CD4-positive, alpha-beta T cell treated with Interleukin-4 for 1 hour (primary cell): ENCODE measurements around the gene PRKD1.

Experiments
- DNase-seq, 2 donors: peaks; one replicate each; pipeline ENCODE4 v3.0.0-alpha.2; 2020 to 2022

PRKD1 gene

DNA sequence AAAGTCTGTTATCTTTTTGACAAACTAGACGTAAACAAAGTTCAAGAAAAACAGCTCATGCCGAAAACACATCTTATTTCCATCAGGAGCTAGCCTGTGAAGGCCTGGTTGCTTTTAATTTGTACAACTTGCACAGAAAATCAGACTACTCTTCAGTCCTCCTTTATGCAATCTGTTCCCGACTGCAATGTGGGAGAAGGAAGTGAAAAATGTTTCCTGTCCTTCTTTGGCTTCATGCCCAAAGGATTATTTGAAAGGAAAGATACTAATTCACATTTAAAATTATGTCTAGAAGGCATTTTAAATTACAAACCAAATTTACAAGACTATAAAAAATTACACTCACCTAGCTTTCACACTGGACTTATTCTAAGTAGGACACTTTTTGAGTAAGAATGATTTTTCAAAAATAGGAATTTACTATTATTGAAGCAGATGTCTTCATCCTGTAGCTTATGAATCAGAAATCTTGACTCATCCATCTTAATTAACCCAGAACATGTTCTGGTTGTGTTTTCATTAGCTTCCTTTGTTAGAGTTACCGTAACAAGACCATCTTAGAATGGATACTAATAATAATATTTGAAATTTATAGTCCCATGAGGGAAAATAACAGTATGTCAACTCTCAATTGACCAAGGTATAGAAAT lies 272.6 kb downstream of the PRKD1 start:
- no peak for DNase-seq

DNA sequence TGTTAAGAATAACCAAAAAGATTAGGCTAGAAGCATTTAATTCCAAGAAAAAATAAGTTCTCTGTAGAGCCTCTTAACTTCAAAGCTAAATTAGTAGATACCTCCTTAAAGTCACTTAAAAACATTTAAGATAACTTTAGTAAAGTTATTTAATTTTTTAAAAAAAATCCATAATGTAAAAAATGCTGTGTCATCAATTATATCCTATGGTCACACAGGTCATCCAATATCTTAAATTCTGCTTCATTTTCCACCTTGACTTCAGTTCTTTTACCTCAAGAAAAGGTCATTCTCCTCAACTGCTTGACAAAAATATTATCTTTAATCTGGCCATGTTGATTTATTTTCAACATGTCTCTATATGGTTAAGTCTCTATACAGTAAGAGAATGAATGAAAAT lies 274.3 kb downstream of the PRKD1 start:
- DNase-seq, result no peak

DNA sequence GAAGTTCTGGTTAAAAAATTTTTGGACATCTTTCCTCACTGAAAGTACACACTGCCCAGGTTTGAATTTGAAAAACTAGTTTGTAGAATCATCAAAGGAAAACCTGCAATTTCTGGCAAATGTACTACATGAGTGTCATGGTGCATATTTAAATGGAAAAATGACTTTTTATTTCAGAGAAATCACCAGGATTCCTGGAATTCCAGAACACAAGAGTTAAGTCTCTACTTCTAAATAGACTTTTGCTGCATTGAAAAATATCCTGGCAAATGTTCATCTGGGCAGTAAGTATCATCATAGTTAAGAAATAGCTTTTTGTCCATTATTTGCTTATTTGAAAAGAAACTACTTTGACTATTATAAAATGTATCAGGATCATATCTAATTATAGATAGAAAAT lies 275.1 kb downstream of the PRKD1 start:
- DNase-seq, result no peak

DNA sequence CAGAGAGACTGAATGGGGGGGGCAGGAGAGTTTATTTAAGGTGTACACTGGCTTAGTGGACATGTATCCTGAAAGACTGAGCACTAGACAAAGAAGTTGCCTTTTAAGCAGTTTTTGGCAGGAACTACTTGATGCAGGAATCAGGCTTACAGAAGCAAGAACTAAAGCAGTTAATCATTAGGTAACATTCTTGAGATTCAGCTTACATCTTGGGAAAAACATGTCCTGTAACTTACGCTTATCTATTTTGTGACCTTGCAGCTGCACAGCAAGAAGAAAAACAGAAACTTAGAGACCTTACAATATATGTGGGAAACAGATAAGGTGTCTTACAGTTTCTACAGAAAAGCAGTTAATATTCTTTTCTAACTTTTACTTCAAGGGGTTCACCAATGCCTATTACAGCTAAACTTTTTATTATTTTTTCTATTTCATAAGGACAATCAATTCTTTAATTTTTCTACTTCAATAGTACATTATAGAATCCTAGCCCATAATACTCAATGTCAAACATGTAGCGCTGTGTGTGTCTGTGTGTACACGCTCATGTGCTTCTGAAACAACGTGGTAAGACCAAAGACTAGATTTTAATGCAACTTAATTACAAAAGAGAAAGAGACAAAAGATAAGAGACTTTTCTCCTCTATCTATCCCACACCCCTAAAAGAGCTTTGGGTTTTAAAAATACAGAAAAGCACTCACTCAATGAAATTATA lies 276.9 kb downstream of the PRKD1 start:
- no peak for DNase-seq

DNA sequence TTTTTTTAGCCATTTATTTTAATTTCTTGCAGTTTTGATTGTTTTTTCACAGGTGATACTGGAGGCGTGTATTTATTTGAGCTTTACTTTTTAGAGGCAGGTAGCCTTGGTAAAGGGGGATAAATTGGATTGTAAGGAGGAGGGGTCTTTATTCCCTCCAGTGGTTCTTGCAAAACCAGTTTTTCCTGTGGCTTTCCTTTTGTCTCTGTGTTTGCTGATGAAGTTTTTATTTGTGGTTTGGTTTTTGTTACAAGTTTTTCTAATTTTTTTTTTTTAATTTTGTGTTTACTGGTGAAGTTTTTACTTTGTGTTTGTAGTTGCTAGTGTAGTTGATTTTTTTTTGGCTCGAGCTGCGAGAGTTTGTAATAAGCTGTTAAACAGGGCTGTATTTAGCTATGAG lies 278.5 kb downstream of the PRKD1 start:
- no peak for DNase-seq

DNA sequence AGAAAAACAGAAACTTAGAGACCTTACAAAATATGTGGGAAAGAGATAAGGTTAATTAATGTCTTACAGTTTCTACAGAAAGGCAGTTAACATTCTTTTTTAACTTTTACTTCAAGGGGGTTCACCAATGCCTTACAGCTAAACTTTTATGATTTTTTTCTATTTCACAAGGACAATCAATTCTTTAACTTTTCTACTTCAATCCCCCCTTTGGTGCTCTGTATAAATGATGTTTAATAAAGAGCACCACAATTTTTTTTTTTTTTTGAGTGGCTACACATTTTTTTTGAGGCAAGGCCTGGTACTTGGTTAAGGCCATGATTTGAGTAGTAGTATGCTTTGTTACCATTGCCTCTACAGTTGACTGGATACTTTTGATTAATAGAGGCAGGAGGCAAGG lies 279.6 kb downstream of the PRKD1 start:
- no peak for DNase-seq

DNA sequence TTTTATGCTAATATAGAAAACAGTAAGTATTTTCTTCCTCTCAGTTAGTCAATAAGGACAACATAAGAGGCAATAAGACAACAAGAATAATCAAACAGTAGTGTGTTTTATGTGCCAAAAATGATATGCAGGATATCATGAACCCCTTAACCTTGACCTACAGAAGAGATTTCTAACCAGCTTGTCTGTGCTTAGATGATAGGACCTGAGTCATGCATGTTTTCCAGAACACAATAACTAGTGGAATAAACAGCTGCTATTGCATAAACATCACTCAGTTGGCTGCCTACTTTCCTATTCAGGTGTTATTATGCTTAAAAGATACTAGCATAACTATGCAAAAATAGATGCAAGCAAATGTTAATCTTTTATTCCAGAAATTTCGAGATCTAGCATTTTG lies 282.5 kb downstream of the PRKD1 start:
- no peak for DNase-seq

DNA sequence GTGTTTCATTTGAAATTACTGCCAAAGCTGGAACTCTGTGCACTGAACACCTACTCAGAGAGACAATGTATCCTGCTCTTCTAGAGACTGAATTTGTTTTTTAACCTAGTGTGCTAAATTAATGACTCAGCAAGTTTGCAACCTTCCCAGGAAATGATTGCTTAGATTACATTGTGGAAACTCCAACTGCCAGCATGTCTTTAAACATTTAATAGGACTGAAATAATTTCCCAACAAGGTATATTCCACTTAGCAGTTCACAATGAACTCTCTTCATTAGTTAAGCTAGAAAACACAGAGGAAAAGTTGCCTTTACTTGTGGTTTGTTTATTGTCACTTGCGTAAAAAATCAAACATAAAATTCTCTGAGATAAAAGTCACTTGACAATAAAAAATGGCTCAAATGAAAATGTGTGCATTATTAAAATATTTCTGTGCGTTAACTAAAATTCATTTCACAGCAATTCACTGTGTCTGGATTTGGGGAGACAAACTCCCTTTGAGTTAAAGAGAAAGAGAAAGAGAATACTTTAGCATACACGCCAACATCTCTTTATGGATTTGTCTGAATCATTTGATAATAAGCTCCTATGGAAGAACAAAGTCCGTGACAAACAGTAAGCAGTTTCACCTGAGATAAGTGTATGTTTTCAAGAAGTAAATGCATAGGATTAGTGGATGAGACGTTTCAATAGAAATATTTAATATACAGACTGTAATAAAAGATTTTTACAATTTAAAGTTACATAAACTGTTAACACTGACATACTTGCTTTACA lies 284.0 kb downstream of the PRKD1 start:
- no peak for DNase-seq

DNA sequence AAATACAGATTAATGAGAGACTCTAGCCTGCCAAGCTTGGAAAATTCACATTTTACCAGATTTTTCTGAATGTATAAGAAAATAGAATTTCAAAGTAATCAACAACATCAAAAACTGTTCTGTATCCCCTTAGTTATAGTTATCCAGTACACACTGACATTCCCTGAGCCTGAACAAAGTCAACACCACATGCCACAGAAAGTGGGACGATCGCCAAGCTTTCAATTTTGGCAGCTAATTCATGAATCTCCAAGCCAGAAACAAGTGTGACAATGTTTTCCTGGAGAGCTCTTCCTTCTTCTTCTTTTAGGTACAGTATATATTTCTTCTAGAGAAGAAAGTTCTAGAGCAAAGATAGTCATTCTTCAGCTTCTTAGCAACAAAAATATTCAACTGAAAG lies 290.2 kb downstream of the PRKD1 start:
- DNase-seq, result no peak

DNA sequence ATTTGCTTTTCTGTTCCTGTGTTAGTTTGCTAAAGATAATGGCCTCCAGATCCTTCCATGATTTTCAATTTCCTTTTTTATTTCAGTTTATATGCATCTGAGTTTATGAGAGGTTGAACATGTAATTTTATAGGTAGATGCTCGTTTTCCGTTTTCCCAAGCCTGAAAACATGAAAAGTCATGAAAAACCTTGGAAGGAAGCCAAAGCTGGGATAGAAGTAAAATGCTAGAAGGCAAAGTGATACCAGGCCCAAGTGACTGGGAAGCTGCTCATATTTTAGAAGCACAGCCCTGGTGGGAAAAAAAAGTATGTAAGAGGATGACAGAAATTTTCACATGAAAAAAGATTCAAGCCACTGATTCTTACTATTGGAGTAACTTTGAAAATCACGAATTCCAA lies 290.8 kb downstream of the PRKD1 start:
- no peak for DNase-seq

DNA sequence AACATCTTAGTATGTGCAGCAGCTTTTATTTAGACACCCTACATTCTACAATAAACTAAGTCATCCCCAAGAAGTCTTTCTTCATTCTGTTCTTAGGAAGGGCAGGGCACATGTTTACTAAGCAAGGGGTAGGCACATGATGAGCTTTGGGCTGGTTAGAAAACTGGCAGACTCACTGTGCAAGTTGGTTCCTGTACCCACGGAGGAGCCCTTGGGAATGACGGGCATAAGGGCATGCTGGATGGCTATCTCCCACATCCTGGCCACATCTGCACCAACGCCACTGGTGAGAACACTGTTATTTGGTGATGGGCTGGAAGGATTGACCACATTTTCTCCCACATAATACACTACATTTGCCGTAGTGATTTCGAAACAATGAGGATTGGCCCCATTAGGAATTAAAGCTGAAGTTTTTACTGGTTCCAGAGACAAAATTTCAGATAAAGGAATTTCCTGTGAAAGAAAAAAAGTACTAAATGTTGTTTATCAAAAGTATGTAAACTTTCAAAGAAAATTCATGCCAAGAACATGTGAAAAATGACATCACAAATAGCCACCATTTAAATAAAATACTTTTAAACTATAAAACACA lies 297.0 kb downstream of the PRKD1 start:
- no peak for DNase-seq

DNA sequence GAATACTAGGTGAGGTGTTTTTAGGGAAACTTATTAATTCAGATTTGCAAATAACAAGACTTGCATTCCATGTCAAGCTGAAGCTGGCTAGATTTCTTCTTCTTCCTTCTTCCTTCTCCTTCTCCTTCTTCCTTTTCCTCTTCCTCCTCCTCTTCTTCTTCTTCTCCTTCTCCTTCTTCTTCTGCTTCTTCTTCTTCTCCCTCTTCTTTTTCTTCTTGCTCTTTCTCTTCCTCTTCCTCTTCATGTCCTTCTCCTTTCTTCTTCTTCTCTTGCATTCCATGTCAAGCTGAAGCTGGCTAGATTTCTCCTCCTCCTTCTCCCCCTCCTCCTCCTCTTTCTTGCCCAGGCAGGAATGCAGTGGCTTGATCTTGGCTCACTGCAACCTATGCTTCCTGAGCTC lies 297.8 kb downstream of the PRKD1 start:
- no peak for DNase-seq

DNA sequence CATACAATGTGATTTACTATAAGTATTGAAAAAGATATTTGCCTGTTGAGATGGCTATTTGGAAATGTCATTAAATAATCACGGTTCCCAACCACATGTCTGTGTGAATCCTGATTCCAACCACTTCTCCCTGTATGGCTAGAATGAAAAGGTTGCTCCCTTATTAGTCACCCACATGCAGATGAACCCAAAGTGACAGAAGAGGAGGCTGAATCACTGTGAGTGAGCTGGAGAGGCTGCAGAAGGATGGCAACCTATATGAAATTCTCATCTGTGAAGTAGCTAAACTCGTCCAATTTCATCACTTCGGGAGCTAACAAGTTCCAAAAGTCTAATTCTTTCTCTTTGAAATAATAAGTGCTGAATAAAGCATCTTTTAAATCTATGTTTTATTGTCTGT lies 300.5 kb downstream of the PRKD1 start:
- DNase-seq, result no peak

DNA sequence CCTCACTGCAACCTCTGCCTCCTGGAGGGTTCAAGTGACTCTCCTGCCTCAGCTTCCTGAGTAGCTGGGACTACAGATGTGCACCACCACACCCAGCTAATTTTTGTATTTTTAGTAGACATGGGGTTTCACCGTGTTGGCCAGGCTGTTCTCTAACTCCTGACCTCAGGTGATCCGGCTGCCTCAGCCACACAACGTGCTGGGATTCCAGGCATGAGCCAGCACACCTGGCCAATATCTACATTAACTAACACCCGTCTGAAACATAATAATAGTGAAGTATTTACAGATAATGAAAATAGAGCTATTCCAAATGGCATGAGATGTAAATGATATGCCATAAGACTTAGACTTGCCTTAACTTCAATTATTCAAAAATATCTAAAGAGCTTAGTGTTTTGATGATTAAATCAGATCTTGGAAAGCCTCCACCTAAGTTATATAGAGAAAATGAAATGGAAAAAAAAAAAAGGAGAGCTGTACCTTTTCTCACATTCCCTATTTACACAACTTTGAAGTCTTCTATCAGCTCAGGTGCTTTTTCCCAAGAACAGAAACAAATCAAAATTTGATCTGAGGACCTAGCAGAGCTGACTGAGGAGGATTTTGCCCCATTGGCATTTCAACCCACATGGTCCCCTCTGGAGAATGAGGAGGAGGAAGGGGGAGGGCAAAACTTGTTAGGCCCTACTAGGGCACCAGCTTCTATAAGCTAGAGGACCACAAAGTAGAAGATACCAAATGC lies 309.2 kb downstream of the PRKD1 start:
- no peak for DNase-seq

DNA sequence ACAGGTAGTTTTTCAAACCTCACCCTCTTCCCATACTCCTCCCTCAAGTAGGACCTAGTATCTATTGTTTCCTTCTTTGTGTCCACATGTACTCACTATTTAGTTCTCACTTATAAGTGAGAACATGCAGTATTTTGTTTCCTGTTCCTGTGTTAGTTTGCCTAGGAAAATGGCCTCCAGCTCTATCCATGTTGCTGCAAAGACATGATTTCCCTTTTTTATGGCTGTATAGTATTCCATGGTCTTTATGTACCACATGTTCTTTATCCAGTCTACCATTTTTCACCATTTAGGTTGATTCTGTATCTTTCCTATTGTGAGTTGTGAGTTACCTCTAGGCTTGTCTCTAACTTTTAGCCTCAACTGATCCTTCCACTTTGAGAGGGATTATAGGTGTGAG lies 310.7 kb downstream of the PRKD1 start:
- DNase-seq, result no peak

DNA sequence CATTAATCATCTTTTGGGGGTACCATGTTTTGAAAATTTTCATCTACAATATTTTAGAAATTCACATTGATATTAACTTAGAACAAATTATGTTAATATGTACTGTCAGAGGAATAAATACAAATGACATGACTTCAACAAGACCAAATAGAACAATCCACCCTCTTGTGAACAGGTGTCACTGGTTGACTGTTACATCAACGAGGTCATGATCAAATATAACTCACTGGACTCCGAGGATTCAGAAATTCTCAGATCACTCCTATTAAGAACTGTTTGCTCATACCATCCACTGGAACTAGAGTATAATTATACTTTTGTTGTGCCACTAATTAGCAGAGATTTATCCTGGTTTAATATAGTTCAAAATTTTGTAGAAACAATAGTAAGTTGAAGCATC lies 318.8 kb downstream of the PRKD1 start:
- DNase-seq, result no peak

DNA sequence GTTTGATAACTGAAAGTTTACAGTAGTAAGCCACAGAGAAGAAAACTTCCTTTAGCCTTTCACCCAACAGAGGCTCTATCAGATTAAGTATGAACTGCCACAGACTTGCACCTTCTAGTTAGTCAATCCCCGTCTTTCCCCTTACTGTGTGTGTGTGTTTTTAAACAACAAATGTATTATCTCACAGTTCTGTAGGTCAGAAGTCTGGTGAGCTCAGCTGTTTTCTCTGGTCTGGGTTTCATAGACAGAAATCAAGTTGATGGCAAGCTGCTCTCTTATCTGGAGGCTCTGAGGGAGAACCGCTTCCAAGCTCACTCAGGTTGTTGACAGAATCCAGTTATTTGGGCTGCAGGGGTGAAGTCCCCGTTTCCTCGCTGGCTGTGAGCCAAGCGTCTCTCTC lies 320.5 kb downstream of the PRKD1 start:
- no peak for DNase-seq

DNA sequence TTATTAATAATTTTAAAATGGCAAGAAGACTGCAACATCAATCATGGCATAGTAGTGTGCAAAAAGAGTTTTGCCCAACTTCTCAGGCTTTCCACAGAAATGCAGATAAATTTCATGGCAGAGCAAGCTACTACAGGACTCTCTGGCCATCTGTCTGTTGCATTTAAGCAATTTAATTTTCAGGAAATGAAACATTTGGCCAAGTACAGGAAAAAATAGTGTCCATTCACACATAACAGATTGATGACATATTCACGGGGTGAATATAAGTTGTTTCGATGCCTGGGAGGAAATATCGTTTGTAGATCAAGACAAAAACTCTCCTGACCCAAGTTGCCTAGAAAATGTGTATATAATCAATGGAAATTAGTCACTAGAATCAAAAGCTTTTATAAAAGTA lies 324.0 kb downstream of the PRKD1 start:
- no peak for DNase-seq

DNA sequence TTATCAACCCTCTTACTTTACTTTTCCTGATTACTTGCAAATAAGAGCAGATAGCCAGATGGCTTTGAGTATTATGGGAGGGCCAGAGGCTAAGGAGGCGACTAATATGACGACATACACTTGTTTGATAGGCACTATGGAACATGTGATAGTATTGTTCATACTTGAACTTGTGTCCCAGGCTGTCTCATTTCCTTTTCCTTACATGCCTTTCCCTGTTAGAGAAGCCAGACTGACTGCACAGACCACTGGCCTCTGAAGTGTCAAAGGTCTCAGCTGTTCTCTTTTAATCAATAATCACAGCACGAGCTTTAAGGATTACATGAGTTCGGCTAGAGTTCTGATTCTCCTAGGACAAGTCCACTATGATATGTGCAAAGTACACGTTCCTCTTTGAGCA lies 326.0 kb downstream of the PRKD1 start:
- DNase-seq, result no peak

DNA sequence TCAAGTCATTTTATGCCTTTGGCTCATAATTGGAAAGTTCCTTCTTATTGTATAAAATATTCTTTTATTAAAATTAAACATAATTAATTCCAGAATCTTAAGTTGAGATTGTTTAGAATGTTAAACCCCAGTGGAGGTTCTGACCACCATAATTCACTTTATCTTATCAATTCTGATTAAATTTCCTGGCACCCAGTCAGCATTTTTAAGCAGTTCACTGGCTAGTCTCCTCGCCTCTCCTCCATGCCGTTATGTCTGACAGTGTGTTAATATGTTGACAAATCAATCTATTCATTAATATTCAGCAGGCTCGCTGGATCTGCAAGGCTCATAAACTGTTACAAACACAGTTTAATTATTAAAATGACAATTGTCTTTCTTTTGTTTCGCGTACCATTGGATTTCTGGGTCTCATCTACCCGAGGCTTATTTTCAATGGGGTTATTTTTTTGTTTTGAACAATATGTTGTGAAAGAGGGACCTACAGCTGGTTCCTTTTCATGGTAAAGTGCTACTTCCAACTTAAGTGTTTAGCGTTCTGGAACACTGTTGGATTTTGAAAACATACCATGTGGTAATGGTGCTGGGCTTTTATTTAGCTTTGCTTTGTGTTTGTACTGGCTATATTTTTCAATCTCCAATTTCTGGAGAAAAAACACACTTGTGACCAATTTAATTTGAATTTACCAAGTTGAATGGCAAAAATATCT lies 339.7 kb downstream of the PRKD1 start:
- no peak for DNase-seq

DNA sequence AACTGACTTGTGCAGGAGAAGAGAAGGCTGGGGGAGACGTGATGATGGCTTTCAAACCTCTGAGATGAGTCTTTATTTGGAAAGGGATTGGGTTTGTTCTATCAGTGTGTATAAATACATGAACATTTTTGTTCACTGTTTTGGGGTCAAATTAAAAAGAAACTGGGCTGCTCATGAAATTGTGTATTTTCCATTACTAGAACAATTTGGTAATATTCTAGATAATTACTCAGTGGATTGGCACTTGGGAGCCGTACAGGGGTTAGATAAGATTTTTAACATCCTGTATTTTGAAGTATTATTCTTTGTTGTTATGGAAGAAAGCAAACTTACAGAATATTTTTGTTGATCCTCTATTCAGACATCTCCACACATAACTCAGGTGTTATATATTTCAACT lies 340.6 kb downstream of the PRKD1 start:
- DNase-seq, result no peak

DNA sequence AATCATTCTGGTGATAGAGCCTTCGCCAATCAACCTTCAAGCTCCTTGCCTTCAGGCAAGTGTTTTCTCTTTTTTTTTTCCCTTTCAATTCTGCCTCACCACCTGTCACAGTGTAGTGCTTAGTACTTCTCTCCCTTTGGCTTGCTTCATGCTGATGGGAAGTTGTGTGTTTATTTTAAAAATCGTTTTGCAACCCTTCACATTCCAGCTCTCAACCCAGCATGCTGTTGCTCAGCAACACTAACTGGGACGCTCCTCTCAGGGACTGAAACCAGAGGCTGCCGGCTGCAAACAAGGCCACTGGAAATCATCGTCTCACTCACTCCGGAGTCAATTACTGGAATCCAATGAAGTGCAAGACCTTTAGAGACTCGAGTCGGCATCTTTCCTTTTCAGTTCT lies 342.7 kb downstream of the PRKD1 start:
- DNase-seq, result no peak
